Measurements from ENCODE around the gene IL31.
"Not testable (repeated sequence)": the region's sequence is repeated elsewhere in the genome, so short reads cannot be mapped to it uniquely, and the experiment has no call there.

The IL31 gene

DNA sequence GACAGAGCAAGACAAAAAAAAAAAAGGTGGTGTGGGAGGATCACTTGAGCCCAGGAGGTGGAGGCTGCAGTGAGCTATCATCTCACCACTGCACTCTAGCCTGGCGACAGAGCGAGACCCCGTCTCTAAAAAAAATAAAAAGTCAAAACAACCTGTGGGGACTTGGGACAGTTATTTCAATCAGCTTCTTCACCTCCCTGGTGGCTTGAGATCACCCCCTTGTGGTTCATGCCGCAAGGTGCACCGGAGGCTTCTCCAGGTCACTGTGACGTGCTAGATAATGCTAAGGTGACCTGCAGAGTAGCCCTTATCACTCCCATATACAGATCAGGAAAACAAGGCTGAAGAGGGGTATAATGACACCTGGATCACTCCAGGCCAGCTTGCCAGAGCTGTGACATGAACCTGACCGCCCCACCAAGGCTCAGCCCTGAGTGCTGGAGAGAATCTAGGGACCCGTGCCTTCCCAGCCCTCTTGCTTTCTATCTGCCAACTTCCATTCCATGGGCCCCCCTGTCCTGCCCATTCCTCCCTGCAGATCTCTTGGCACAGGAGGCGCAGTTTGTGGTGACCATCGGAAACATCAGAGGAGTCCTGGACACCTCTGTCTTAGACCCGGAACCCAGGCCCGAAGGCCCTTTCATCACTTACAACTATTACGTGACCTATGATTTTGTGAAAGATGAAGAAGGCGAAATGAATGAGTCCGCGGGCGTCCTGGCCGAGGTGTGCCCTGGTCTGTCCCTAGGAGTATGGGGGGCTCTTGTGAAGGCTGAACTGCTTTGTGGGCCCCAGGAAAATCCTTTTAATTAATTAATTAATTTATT lies 17.0 kb upstream of the IL31 start:
- DNase-seq: peak; percentile 72

DNA sequence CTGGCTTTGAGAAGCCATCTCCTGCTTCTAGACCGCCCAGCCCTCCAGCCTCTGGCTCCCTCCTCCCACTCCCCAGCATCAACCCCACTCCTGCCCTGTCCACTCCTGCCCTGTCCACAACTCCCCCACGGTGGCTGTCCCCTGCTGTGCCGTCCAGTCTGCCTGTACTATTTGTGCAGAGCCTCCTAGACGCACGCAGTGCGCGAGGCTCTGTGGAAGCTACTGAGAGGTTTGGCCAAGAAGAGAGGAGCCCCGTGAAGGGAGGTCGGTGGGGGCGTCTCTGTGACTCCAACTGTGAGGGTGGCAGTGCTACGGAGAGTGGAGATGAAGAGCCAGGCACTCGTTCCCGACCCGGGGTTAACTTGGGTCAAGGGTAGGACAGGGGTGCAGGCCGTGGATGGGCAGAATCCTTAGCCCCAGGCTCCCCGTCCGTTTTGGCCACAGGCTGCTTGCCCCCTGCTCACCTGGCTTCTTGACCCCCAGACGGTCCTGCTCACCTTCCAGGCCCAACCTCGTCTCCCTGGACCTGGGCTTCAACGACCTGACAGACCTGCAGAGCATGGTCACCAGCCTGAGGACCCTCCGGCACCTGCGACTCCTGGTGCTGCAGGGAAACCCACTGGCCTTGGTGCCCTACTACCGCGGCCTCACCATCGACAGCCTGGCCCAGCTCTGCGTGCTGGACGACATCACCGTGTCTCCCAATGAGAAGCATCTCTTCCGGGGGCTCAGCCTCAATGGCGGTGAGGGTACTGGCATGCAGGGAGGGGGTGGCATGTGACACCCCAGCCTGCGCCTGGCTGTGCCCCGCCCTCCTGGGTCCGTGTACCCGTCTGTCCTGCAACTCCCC lies 15.8 kb upstream of the IL31 start:
- no peak for DNase-seq

DNA sequence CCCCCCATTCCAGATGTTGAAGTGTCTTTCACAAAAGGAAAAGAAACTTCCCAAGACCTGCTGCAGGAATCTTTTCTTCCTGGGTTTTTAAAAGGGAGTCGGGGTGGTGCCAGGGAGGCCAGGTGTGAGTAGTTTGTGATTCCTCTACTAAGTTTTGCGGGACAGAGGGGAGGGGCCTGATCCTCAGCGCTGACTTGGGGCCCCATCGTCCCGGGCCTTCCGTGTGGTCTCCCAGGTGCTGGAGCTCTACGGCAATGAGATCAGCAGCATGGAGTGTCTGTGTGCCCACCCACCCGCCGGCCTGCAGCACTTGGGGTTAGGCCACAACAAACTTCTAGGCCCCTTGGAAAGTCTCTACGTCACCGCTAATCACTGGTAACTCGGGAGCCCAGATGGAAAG lies 13.4 kb upstream of the IL31 start:
- no peak for DNase-seq

DNA sequence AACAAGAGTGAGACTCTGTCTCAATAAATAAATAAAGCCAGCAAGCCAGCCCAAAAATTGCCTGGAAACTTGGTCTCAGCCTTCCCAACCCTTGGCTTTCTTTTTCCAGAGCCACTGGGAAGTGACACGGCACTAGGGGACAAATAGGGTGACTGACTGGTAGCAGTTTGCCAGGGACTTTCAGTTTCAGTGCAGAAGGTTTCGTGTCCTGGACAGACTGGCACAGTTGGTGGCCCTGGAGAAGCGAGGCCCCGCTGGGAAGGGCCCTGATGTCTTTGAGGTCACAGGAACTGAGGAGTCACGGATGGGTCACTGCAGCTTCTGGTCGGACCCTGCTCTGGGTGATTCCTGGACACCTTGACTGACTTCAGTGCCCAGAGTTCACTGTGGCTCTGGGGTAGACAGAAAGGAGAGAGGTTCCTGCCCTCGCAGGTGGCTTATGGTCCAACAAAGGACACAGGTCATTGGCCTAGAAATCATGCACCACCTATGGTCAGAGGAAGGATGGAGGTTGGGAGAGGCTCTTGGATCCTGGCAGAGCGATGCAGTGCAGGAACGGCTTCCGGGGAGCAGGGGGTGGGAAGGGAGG lies 11.6 kb upstream of the IL31 start:
- no peak for DNase-seq

DNA sequence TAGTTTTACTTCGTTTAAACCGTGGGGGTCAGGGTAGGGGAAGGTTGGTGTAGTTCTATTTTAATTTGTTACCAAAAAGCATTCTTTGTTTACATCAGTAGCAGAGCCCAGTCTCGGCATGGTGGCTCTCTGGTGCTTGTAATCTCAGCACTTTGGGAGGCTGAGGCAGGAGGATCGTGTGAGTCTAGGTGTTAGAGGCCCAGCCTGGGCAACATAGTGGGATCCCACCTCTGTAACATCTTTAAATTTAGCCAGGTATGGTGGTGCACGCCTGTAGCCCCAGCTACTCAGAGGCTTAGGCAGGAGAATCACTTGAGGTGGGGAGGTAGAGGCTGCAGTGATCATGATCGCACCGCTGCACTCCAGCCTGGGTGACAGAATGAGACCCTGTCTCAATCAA lies 11.1 kb upstream of the IL31 start:
- no peak for DNase-seq

DNA sequence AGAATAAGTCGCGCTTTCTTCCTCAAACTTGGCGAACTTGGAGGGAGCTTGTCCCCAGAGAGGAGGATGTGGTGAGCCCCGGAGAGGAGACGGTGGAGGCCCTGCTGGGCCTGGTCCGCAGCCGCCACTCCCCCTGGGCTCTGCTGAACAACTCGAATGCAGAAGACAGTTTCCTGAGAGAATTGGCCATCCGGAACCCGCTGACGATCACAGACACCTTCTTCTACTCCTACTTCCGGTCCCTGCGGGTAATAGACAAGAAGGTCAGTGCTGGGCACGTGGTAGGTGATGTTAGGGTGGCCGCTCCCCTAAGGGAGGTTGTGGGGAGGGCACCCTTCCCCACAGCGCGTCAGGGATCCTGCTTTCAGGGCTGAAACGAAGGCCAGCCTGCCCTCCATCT lies 10.5 kb upstream of the IL31 start:
- DNase-seq: no peak

DNA sequence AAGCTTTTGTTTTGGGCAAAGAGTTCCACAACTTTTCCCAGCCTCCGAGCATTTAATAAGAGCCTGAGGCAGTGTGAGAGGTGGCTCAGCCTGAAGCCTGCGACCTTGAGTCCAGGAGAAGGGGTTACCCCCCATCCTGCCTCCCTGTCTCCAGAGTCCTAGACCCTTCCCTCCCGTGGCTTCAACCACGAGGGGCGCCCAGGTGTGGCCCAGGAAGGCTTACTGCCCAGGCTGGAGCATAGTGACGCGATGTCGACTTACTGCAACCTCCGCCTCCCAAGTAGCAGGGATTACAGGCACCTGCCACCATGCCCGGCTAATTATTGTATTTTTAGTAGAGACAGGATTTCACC lies 9.5 kb upstream of the IL31 start:
- DNase-seq: no peak

DNA sequence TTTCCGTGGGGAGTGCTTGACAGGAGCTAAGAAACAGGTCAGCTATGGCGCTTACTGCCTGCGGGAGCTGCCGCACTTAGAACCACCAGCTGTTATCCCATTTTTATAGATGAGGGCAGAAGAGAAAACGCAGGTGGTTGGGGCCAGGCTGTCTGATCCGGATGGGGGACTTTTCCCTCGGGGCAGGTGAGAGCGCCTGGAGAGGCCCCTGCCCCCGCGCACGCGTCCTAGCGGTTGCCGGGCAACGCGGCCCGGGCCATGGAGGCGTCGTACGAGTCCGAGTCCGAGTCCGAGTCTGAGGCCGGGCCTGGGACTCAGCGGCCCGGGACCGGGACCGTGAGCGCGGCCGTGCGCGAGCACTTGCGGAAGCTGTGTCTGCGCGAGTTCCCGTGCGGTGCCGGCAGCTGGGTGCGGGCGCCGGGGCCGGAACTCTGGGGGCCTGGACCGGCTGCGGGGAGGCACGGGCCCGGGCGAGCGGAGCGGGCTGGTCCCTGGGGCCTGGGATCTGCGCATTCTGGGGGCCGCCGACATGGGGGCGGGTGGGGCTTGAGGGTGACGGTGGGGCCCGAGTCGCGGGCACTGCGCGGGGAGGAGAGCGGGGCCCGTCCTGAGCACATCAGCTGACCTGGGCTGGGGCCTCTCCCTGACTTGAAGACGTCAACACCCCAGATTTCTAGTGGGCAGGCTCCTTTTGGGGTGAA lies 9.0 kb upstream of the IL31 start, which contains the start of gene LRRC43:
Gene LRRC43 (plus strand): TSS at position 237 of the 701 bp plus-strand sequence. CDS start 22 bp downstream, at position 259.
- DNase-seq: peak; percentile 37

DNA sequence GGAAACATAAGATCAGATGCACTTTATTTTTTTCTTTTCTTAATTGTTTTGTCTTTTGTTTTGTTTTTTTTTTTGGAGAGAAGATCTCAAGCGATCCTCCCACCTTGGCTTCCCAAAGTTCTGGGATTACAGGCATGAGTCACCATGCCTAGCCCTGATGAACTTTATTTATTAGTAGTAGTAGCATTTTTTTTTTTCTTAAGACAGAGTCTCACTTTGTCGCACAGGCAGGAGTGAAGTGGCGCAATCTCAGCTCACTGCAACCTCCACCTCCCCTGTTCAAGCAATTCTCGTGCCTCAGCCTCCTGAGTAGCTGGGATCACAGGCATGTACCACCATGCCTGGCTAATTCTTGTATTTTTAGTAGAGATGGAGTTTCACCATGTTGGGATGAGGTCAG lies 2.5 kb upstream of the IL31 start:
- not testable (repeated sequence) for DNase-seq

DNA sequence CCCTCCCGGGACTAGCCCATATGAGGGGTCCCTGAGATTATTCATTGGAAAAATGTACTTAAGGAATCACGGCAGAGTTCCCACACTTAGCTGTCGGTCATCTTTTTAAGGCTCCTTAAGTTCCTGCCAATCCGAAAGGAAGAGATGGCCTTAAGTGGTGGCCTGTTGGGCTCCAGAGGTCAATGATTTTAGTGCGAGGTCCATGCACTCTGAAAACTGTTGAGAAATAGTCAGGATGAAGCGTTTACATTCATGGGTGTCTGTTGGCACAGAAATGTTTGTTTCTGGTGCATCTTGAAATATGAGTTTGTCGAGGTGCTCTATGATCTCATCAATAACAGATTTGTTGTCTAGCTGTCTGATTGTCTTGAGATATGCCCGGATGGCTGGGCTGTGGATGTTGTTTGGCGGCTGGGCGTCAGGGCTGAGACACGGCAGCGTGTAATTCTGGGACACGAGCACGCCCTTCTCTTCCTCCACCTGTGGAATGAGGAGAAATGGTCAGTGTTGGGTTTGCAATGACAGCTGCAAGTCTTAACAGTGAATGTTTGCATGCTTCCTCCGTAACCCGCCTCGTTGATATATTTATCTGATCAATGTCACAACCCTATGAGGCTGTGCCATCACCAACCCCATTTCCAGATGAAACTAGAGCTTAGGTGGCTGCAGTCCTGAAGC lies 1.6 kb downstream of the IL31 start:
- no peak for DNase-seq

DNA sequence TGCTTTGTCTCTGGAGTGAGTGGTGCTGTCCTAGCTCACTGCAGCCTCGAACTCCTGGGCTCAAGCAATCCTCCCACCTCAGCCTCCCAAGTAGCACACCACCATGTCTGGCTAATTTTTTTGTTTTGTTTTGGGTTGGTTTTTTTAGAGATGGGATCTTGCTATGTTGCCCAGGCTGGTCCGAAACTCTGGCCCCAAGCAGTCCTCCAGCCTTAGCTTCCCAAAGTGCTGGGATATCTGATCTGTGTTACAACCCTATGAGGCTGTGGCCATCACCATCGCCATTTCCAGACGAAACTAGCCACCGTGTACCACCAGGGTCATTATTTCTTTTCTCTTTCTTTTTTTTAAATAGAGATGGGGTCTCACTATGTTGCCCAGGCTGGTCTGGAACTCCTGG lies 2.6 kb downstream of the IL31 start:
- DNase-seq: no peak

DNA sequence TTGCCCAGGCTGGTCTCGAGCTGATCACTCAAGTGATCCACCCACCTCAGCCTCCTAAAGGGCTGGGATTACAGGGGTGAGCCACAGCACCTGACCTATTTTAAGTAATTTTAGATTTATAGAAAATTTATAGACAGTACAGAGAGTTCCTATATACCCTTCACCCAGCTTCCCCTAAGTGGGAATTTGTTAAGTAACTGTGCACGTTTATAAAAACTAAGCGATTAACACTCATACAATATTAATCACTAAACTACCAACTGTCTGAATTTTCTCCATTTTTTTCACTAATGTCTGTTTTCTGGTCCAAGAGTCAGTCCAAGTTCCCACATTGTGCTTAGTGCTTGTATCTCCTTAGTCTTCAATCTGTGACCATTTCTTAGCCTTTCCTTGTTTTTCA lies 5.5 kb downstream of the IL31 start:
- no peak for DNase-seq

DNA sequence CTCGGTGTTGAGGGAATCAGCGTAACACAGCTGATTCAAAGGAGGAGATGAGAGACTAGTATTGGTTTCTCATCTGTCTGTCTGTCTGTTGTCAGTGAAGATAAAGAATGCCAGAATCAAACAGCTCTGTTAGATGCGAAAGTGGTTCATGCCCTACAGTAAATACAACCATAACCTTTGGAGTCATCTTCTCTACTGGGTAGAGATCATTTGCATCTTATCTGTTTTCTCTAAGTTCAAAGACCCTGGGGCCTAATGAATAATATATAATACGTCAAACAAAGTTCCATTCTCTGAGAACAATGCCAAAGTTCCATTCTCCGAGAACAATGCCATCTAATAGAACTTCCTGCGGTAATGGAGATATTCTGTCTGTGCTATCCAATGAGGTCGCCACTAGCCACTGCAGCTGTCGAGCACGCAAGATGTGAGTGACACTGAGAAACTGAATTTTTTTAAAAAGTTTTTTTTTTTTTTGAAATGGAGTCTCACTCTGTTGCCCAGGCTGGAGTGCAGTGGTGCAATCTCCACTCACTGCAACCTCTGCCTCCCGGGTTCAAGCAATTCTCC lies 6.6 kb downstream of the IL31 start:
- DNase-seq: no peak

DNA sequence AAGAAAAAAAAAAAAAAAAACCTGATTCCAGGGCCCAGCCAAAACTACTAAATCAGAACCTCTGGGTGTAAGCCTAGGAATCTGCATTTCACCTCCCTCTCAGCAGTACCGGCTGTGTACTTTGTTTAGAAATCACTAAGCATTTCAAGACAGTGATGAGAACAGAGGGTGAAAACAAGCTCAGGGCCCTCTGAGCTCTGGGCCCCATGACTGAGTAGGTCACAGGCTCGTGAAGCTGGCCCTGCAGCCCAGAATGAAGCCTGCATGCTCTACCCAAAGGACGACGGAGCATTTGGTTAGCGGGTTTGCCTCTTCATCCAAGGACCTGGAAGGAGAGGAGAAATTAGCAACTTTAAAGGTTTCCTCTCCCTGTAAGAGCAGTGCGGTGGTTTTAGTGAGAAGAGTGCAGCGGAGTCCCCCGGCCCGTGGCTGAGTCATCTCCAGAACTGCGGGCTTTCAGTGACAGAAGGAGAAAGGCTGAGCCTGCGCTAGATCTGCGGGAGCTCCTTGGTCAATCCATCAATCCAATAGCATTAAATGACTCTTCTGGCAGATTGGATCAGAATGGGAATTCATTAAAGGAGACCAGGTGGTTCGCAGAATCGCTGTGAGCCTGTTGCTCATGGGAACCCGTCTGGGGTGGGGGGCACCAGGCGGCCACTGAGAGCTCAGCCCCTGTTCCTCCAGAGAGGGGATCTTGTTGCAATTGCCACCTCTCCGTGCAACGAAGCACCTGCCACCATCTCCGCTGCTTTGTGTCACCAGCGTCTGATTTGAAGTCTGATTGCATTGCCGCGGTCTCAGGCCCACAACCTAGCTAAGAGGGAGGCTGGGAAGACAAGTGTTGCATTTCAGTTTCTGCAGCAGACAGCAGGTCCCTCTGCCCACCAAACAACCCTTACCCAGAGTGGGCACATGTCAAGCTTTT lies 7.3 kb downstream of the IL31 start:
- no peak for DNase-seq

DNA sequence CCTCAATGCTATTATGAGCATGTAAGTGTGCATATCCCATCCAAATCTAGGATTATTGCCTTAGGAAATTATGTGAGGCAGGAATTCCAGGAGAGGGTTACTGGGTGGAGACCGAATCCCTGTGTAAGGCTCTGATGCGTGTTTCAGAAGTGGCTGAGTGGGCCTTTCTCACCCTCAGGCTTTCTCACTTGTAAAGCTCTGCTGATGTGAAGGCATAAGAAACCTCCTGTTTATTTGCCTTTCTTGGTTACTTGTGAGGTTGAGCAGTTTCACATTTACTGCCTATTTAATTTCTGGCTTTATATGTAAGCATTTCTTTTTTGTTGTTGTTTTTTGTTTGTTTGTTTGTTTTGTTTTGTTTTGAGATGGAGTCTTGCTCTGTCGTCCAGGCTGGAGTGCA lies 11.0 kb downstream of the IL31 start:
- DNase-seq: no peak

DNA sequence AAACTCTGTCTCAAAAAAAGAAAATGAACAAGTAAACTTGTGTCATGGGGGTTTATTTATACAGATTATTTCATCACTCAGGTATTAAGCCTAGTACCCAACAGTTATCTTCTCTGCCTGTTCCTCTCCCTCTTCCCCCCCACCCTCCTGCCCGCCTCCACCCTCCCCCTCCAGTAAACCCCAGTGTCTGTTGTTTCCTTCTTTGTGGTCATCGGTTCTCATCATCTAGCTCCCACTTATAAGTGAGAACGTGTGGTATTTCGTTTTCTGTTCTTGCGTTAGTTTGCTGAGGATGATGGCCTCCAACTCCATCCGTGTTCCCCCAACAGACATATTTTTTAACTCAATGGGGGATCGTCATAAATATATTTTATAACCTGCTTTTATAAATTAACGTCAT lies 12.3 kb downstream of the IL31 start:
- no peak for DNase-seq

DNA sequence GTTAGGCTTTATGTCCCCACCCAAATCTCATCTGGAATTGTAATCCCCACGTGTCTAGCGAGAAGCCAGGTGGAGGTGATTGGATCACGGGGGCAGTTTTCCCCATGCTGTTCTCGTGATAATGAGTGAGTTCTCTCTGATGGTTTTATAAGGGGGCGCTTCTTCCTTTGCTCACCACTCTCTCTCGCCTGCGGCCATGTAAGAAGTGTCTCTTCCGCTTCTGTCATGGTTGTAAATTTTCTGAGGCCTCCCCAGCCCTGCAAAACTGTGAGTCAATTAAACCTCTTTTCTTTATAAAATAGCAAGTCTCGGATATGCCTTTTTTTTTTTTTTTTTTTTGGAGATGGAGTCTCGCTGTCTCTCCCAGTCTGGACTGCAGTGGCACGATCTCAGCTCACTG lies 13.3 kb downstream of the IL31 start:
- no peak for DNase-seq

DNA sequence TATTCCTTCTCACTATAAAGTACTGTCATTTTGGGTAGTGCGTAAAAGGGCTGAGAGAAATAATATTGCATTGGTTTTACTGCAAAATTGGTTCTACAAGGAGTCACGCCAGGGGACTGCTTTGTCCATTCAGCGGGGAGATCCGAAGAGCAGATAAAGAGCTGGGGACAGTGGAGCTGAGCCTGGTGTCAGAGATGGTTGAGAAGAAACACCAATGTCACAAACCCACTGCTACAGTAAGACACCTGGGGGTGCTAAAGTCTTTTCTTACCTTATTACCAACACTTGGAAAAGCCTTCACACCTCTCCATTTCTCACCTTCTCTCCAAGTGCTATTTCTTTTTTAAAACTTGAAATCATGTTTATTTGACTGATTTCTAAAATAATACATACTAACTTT lies 14.1 kb downstream of the IL31 start:
- DNase-seq: no peak

DNA sequence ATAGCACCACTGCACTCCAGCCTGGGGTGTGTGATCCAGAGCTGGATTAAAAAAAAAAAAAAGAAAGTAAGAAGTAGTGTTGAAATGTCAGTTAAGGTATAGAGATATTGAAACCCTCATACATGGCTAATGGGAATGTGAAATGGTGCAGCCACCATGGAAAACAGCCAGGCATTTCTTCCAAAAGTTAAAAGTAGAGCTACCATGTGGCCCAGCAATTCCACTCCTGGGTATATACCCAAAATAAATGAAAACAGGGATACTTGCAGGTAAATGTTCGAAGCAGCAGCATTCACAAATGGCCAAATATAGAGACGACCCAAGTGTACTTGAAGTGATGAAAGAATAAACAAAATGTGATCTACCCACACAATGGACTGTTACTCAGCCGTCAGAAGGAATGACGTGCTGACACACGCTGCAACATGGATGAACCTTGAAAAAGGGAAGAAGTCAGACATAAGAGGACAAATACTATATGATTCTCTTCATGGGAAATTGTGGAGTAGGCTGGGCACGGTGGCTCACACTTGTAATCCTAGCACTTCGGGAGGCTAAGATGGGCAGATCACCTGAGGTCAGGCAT lies 15.2 kb downstream of the IL31 start:
- no peak for DNase-seq

DNA sequence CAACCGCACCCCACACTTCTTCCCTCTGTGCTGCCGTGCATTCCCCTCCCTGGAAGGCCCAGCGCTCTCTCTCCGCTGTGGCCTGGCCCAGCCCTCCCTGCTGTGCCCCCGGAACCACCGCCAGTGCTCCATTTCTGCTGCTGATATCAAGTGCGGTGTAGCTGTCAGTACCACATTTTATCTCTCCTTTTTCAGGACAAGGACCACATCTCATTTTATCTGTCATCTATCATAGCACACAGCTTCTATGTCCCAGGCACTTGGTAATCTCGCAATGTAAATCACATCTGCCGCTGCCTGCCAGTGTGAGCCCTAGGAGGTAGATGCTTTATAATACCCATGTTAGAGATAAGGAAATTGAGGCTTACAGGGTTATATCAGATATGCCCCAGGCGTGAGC lies 18.3 kb downstream of the IL31 start:
- DNase-seq: no peak

DNA sequence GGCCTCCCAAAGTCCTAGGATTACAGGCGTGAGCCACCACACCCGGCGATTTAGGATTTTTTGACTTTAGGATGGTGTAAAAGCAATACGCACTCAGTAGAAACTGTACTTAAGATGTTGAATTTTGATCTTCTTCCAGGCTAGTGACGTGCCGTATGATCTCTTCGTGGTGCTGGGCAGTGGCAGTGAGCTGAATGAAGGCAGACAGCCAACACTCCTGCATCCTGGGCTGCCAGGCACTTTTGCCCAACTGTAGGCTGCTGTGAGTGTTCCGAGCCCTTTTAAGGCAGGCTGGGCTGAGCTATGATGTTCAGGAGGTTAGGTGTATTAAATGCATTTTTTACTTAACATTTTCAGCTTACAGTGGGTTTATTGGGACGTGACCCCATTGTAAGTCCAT lies 21.3 kb downstream of the IL31 start:
- no peak for DNase-seq

Measured in activated naive CD4-positive, alpha-beta T cell treated with anti-CD3 and anti-CD28 coated beads, Interleukin-2, amount 50 U/mL, for 16 hours (primary cell).